ENCODE measurements around the gene CASTOR1.

Gene CASTOR1

GRCh38 chr22:30284172-30284571, 5.1 kb downstream of the CASTOR1 start:
- H4K8ac ChIP-seq (ENCODE audit: low read depth, low read length): no peak overlapping the region
- H3K18ac ChIP-seq (ENCODE audit: low read length): no peak overlapping the region
- H2AK5ac ChIP-seq (ENCODE audit: low read length): no peak overlapping the region
- no peak overlapping the region for H3K56ac ChIP-seq (ENCODE audit: low read length)
- no peak overlapping the region for H3K4me3 ChIP-seq (ENCODE audit: low read length)
- H3K9ac ChIP-seq (ENCODE audit: low read length): no peak overlapping the region
- no peak overlapping the region for H3K23ac ChIP-seq (ENCODE audit: low read length)
- no peak overlapping the region for H2BK15ac ChIP-seq (replicated peaks; ENCODE audit: low read depth)
- no peaks in the 10 kb centered on the region for H3K36me3 ChIP-seq (ENCODE audit: control insufficient read depth, insufficient read depth, low read length)
- no peak overlapping the region for H3K4ac ChIP-seq (ENCODE audit: low read depth, low read length)
- no peaks in the 10 kb centered on the region for H3K79me2 ChIP-seq (ENCODE audit: control insufficient read depth, insufficient read depth, low read length)
- H3K27me3 ChIP-seq (ENCODE audit: insufficient read depth, low read length, poor library complexity): no peaks in the 10 kb centered on the region
- DNase-seq: no peak
- no peak overlapping the region for H3K27ac ChIP-seq (ENCODE audit: low read depth, low read length)
- H3K4me1 ChIP-seq (ENCODE audit: control insufficient read depth, low read depth, low read length): peaks cover 6% of the 10 kb centered on the region
- no peak overlapping the region for H4K5ac ChIP-seq (ENCODE audit: low read length)
- H2BK120ac ChIP-seq (ENCODE audit: low read depth, low read length): no peak overlapping the region
- no CpG with 5 or more reads among the region's 9 CpGs for WGBS (ENCODE audit: extremely low coverage, insufficient coverage, low lambda C conversion rate)
- no peaks in the 10 kb centered on the region for H3K79me1 ChIP-seq (ENCODE audit: low read length)
- no peak overlapping the region for H2BK5ac ChIP-seq (ENCODE audit: low read length)
- no peak overlapping the region for H3K4me2 ChIP-seq (ENCODE audit: low read length)

- no peak overlapping the region for H3K23ac ChIP-seq (ENCODE audit: low read length)
- no peak for DNase-seq
- H3K79me2 ChIP-seq (ENCODE audit: control insufficient read depth, insufficient read depth, low read length): no peaks in the 10 kb centered on the region
- H3K18ac ChIP-seq (ENCODE audit: low read length): no peak overlapping the region
- H3K4me3 ChIP-seq (ENCODE audit: low read length): no peak overlapping the region
- H3K27me3 ChIP-seq (ENCODE audit: insufficient read depth, low read length, poor library complexity): no peaks in the 10 kb centered on the region
- no peaks in the 10 kb centered on the region for H3K79me1 ChIP-seq (ENCODE audit: low read length)
- H4K8ac ChIP-seq (ENCODE audit: low read depth, low read length): no peak overlapping the region
- H2AK5ac ChIP-seq (ENCODE audit: low read length): no peak overlapping the region
- no peak overlapping the region for H2BK5ac ChIP-seq (ENCODE audit: low read length)
- no peak overlapping the region for H2BK15ac ChIP-seq (replicated peaks; ENCODE audit: low read depth)
- H3K56ac ChIP-seq (ENCODE audit: low read length): no peak overlapping the region
- H3K4me2 ChIP-seq (ENCODE audit: low read length): no peak overlapping the region
- H3K4ac ChIP-seq (ENCODE audit: low read depth, low read length): no peak overlapping the region
- H3K36me3 ChIP-seq (ENCODE audit: control insufficient read depth, insufficient read depth, low read length): no peaks in the 10 kb centered on the region
- no peak overlapping the region for H4K5ac ChIP-seq (ENCODE audit: low read length)
- H3K9ac ChIP-seq (ENCODE audit: low read length): no peak overlapping the region
- no CpG with 5 or more reads among the region's 4 CpGs for WGBS (ENCODE audit: extremely low coverage, insufficient coverage, low lambda C conversion rate)
- H3K27ac ChIP-seq (ENCODE audit: low read depth, low read length): no peak overlapping the region
- peaks cover 3% of the 10 kb centered on the region for H3K4me1 ChIP-seq (ENCODE audit: control insufficient read depth, low read depth, low read length)
- no peak overlapping the region for H2BK120ac ChIP-seq (ENCODE audit: low read depth, low read length)
Observed at GRCh38 chr22:30283342-30283741, 6.0 kb downstream of the CASTOR1 start.

- no CpG with 5 or more reads among the region's 7 CpGs for WGBS (ENCODE audit: extremely low coverage, insufficient coverage, low lambda C conversion rate)
- H3K4me3 ChIP-seq (ENCODE audit: low read length): no peak overlapping the region
- H2BK15ac ChIP-seq (replicated peaks; ENCODE audit: low read depth): no peak overlapping the region
- no peak overlapping the region for H2BK5ac ChIP-seq (ENCODE audit: low read length)
- no peaks in the 10 kb centered on the region for H3K36me3 ChIP-seq (ENCODE audit: control insufficient read depth, insufficient read depth, low read length)
- no peak overlapping the region for H3K9ac ChIP-seq (ENCODE audit: low read length)
- no peak overlapping the region for H3K56ac ChIP-seq (ENCODE audit: low read length)
- H3K23ac ChIP-seq (ENCODE audit: low read length): no peak overlapping the region
- no peak overlapping the region for H2BK120ac ChIP-seq (ENCODE audit: low read depth, low read length)
- no peak overlapping the region for H2AK5ac ChIP-seq (ENCODE audit: low read length)
- H4K5ac ChIP-seq (ENCODE audit: low read length): no peak overlapping the region
- DNase-seq: no peak
- no peak overlapping the region for H3K27ac ChIP-seq (ENCODE audit: low read depth, low read length)
- no peak overlapping the region for H3K4me2 ChIP-seq (ENCODE audit: low read length)
- no peak overlapping the region for H4K8ac ChIP-seq (ENCODE audit: low read depth, low read length)
- no peak overlapping the region for H3K18ac ChIP-seq (ENCODE audit: low read length)
- no peaks in the 10 kb centered on the region for H3K79me2 ChIP-seq (ENCODE audit: control insufficient read depth, insufficient read depth, low read length)
- no peaks in the 10 kb centered on the region for H3K79me1 ChIP-seq (ENCODE audit: low read length)
- no peaks in the 10 kb centered on the region for H3K27me3 ChIP-seq (ENCODE audit: insufficient read depth, low read length, poor library complexity)
- H3K4me1 ChIP-seq (ENCODE audit: control insufficient read depth, low read depth, low read length): no peaks in the 10 kb centered on the region
- no peak overlapping the region for H3K4ac ChIP-seq (ENCODE audit: low read depth, low read length)
Observed at GRCh38 chr22:30282616-30283046, 6.7 kb downstream of the CASTOR1 start.

GRCh38 chr22:30280505-30280904, 8.8 kb downstream of the CASTOR1 start:
- no peak overlapping the region for H3K4me3 ChIP-seq (ENCODE audit: low read length)
- H2BK120ac ChIP-seq (ENCODE audit: low read depth, low read length): no peak overlapping the region
- no peak overlapping the region for H3K4me2 ChIP-seq (ENCODE audit: low read length)
- H3K36me3 ChIP-seq (ENCODE audit: control insufficient read depth, insufficient read depth, low read length): no peaks in the 10 kb centered on the region
- no peaks in the 10 kb centered on the region for H3K79me1 ChIP-seq (ENCODE audit: low read length)
- no peaks in the 10 kb centered on the region for H3K79me2 ChIP-seq (ENCODE audit: control insufficient read depth, insufficient read depth, low read length)
- no peaks in the 10 kb centered on the region for H3K4me1 ChIP-seq (ENCODE audit: control insufficient read depth, low read depth, low read length)
- H4K8ac ChIP-seq (ENCODE audit: low read depth, low read length): no peak overlapping the region
- 100% methylated on average over 1 of the region's 8 CpGs for WGBS (ENCODE audit: extremely low coverage, insufficient coverage, low lambda C conversion rate)
- H3K56ac ChIP-seq (ENCODE audit: low read length): no peak overlapping the region
- no peak overlapping the region for H4K5ac ChIP-seq (ENCODE audit: low read length)
- no peaks in the 10 kb centered on the region for H3K27me3 ChIP-seq (ENCODE audit: insufficient read depth, low read length, poor library complexity)
- DNase-seq: no peak
- no peak overlapping the region for H3K23ac ChIP-seq (ENCODE audit: low read length)
- no peak overlapping the region for H3K9ac ChIP-seq (ENCODE audit: low read length)
- no peak overlapping the region for H2BK15ac ChIP-seq (replicated peaks; ENCODE audit: low read depth)
- H3K27ac ChIP-seq (ENCODE audit: low read depth, low read length): no peak overlapping the region
- no peak overlapping the region for H3K18ac ChIP-seq (ENCODE audit: low read length)
- no peak overlapping the region for H2AK5ac ChIP-seq (ENCODE audit: low read length)
- no peak overlapping the region for H3K4ac ChIP-seq (ENCODE audit: low read depth, low read length)
- H2BK5ac ChIP-seq (ENCODE audit: low read length): no peak overlapping the region

GRCh38 chr22:30279932-30280331, 9.4 kb downstream of the CASTOR1 start:
- H4K8ac ChIP-seq (ENCODE audit: low read depth, low read length): no peak overlapping the region
- no peak overlapping the region for H3K4me2 ChIP-seq (ENCODE audit: low read length)
- no peak overlapping the region for H3K4ac ChIP-seq (ENCODE audit: low read depth, low read length)
- H2BK120ac ChIP-seq (ENCODE audit: low read depth, low read length): no peak overlapping the region
- H3K27ac ChIP-seq (ENCODE audit: low read depth, low read length): no peak overlapping the region
- no peaks in the 10 kb centered on the region for H3K27me3 ChIP-seq (ENCODE audit: insufficient read depth, low read length, poor library complexity)
- H3K79me2 ChIP-seq (ENCODE audit: control insufficient read depth, insufficient read depth, low read length): no peaks in the 10 kb centered on the region
- H3K79me1 ChIP-seq (ENCODE audit: low read length): no peaks in the 10 kb centered on the region
- H2AK5ac ChIP-seq (ENCODE audit: low read length): no peak overlapping the region
- H3K9ac ChIP-seq (ENCODE audit: low read length): no peak overlapping the region
- no CpG with 5 or more reads among the region's 5 CpGs for WGBS (ENCODE audit: extremely low coverage, insufficient coverage, low lambda C conversion rate)
- H3K23ac ChIP-seq (ENCODE audit: low read length): no peak overlapping the region
- H3K36me3 ChIP-seq (ENCODE audit: control insufficient read depth, insufficient read depth, low read length): no peaks in the 10 kb centered on the region
- H3K56ac ChIP-seq (ENCODE audit: low read length): no peak overlapping the region
- H3K4me3 ChIP-seq (ENCODE audit: low read length): no peak overlapping the region
- no peak overlapping the region for H3K18ac ChIP-seq (ENCODE audit: low read length)
- DNase-seq: no peak
- no peak overlapping the region for H4K5ac ChIP-seq (ENCODE audit: low read length)
- no peaks in the 10 kb centered on the region for H3K4me1 ChIP-seq (ENCODE audit: control insufficient read depth, low read depth, low read length)
- no peak overlapping the region for H2BK15ac ChIP-seq (replicated peaks; ENCODE audit: low read depth)
- H2BK5ac ChIP-seq (ENCODE audit: low read length): no peak overlapping the region

- H2AK5ac ChIP-seq (ENCODE audit: low read length): no peak overlapping the region
- H2BK120ac ChIP-seq (ENCODE audit: low read depth, low read length): no peak overlapping the region
- H3K79me2 ChIP-seq (ENCODE audit: control insufficient read depth, insufficient read depth, low read length): no peaks in the 10 kb centered on the region
- no CpG with 5 or more reads among the region's 16 CpGs for WGBS (ENCODE audit: extremely low coverage, insufficient coverage, low lambda C conversion rate)
- H3K18ac ChIP-seq (ENCODE audit: low read length): no peak overlapping the region
- no peaks in the 10 kb centered on the region for H3K27me3 ChIP-seq (ENCODE audit: insufficient read depth, low read length, poor library complexity)
- H3K79me1 ChIP-seq (ENCODE audit: low read length): no peaks in the 10 kb centered on the region
- H3K4me2 ChIP-seq (ENCODE audit: low read length): no peak overlapping the region
- no peak overlapping the region for H3K4ac ChIP-seq (ENCODE audit: low read depth, low read length)
- H2BK15ac ChIP-seq (replicated peaks; ENCODE audit: low read depth): no peak overlapping the region
- H3K9ac ChIP-seq (ENCODE audit: low read length): no peak overlapping the region
- no peak overlapping the region for H3K56ac ChIP-seq (ENCODE audit: low read length)
- no peaks in the 10 kb centered on the region for H3K4me1 ChIP-seq (ENCODE audit: control insufficient read depth, low read depth, low read length)
- DNase-seq: no peak
- no peak overlapping the region for H2BK5ac ChIP-seq (ENCODE audit: low read length)
- no peak overlapping the region for H4K5ac ChIP-seq (ENCODE audit: low read length)
- H3K27ac ChIP-seq (ENCODE audit: low read depth, low read length): no peak overlapping the region
- no peak overlapping the region for H3K4me3 ChIP-seq (ENCODE audit: low read length)
- H3K23ac ChIP-seq (ENCODE audit: low read length): no peak overlapping the region
- no peak overlapping the region for H4K8ac ChIP-seq (ENCODE audit: low read depth, low read length)
- H3K36me3 ChIP-seq (ENCODE audit: control insufficient read depth, insufficient read depth, low read length): no peaks in the 10 kb centered on the region
Observed at GRCh38 chr22:30279046-30279788, 10.1 kb downstream of the CASTOR1 start.

Measured in mesendoderm (in vitro differentiated cells).